ENCODE results near the gene PRM2. TPM values are rescaled to one million over a fixed set of nuclear protein-coding genes. Genes with fewer than 3 reads are reported as not detected.

Gene PRM2
- total and polyA plus RNA-seq, 8 donors = not detected

DNA sequence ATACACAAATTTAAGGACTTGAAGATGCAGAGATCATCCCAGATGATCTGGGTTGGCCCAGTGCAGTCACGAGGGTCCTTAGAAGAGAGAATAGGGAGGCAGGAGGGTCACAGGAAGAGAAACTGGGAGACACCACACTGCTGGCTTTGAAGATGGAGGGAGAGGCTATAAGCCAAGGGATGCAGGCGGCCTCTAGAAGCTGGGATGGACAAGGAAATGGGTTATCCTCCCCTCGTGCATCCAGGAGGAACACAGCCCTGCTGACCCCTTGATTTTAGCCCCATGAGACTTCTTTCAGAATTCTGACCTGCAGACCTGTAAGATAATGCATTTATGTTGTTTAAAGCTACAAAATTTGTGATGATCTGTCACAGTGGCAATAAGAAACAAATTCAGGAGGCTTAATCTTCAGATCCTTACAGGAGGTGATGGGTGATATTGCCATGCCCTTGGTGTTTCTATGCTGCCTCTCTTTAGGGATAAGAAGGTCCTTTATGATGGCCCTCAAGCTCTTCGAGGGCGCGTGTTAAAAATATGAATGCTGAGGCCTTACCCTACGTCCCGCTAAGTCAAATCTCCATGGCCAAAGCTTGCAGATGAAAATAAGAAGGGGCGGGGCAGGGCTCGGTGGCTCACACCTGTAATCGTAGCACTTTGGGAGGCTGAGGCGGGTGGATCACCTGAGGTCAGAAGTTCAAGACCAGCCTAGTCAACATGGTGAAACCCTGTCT, 1.5 kb upstream of the PRM2 start:
- Histone ChIP-seq H3K27me3 (no peaks in the 10 kb centered on the region), H3K9me3 (no peaks in the 10 kb centered on the region), H3K36me3 (no peaks in the 10 kb centered on the region), H3K27ac (no peak overlapping the region), H3K4me1 (peaks cover 0 to 4% of the 10 kb centered on the region in 2 donors), H3K4me3 (no peak overlapping the region)
- intact Hi-C loops (cut with DNase I) = no loop called here
- no peak for DNase-seq
- TF ChIP-seq, protein P1, sequence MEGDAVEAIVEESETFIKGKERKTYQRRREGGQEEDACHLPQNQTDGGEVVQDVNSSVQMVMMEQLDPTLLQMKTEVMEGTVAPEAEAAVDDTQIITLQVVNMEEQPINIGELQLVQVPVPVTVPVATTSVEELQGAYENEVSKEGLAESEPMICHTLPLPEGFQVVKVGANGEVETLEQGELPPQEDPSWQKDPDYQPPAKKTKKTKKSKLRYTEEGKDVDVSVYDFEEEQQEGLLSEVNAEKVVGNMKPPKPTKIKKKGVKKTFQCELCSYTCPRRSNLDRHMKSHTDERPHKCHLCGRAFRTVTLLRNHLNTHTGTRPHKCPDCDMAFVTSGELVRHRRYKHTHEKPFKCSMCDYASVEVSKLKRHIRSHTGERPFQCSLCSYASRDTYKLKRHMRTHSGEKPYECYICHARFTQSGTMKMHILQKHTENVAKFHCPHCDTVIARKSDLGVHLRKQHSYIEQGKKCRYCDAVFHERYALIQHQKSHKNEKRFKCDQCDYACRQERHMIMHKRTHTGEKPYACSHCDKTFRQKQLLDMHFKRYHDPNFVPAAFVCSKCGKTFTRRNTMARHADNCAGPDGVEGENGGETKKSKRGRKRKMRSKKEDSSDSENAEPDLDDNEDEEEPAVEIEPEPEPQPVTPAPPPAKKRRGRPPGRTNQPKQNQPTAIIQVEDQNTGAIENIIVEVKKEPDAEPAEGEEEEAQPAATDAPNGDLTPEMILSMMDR (IDR thresholded peaks at IDR 0.05) = no peak
- ATAC-seq = no peak

DNA sequence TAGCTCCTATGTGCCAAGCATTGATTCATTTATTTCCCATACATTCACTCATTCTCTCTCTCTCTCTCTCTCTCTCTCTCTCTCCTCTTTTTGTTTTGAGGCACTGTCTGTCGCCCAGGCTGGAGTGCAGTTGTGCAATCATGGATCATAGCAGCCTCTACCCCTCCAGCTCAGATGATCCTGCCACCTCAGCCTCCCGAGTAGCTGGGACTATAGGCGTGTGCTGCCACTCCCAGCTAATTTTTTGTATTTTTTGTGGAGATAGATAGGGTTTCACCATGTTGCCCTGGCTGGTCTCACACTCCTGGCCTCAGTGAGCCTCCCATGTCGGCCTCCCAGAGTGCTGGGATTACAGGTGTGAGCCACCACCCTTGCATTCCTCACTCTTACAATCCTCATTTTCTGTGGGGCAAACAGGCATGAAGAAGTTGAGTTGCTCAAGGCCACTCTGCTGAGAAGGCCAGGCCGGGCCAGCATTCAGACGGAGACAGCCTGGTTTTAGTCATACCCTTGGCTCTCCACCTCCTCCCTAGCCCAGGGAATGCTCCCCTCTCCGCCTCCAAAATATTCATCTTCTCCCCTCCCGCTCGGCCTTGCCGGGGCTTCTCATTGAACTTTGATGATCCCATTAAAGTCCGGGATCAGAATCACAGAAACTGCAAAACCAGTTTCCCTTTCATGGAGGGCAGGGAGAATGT, 765 bp upstream of the PRM2 start:
- no peak overlapping the region for H3K27ac ChIP-seq
- H3K36me3 ChIP-seq = no peaks in the 10 kb centered on the region
- H3K4me1 ChIP-seq = peaks cover 0 to 4% of the 10 kb centered on the region in 2 donors
- TF ChIP-seq, protein P1 (IDR thresholded peaks at IDR 0.05) = no peak
- H3K27me3 ChIP-seq = no peaks in the 10 kb centered on the region
- no peaks in the 10 kb centered on the region for H3K9me3 ChIP-seq
- ATAC-seq (no peak), DNase-seq (no peak)
- intact Hi-C loops (cut with DNase I) = no loop called here
- no peak overlapping the region for H3K4me3 ChIP-seq

DNA sequence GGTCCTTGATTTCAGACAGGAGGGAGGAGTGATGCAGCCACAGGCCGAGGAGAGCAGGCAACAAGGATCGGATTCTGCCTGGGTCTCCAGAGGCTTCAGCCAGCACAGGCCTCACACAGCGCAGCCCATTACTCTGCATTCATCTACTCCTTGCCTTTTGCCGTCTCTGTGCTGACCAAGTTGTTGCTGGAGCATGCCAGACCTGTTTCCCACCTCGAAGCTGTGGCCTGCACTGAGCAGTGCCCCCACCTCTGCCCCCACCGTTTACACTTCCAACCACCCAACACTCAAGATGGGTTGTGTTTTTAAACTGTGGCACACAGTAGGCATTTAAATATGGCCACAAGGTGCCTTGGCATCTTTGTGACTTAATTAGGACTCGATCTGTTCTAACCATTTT, 1.3 kb downstream of the PRM2 start:
- Histone ChIP-seq H3K27me3 (no peaks in the 10 kb centered on the region), H3K9me3 (no peaks in the 10 kb centered on the region), H3K4me3 (no peak overlapping the region), H3K27ac (no peak overlapping the region), H3K36me3 (no peaks in the 10 kb centered on the region), H3K4me1 (peaks cover 0 to 4% of the 10 kb centered on the region in 2 donors)
- intact Hi-C loops (cut with DNase I) = no loop called here
- no peak for DNase-seq
- no peak for ATAC-seq
- TF ChIP-seq, protein P1 (IDR thresholded peaks at IDR 0.05) = no peak

DNA sequence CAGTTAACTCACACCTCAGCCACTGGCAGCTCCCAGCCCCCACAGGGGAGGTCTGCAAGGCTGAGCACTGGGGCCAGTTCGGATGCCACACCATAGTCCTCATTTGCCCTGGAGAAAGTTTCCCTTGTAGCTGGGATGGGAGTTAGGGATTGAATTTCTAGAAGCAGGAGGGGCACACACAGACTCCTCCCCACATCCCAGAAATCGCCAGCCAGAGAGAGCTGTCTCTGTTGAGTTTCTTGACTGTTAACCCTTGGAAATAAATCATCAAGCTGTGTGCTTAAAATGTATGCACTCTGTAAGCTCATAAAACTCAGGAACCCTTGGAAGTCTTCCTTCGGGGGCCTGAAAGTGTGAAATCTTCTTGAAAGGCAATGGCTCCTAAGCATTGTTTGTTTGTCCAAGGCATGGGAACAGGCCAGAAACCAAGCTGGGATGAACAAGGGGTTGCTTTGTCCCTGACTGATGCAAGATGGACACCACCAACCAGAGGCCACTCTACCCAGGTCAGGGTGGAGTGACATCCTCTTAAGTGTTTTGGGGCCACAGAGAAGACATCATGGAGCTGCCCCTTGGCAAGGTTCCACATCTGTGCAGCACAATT, 2.5 kb downstream of the PRM2 start:
- no peak for ATAC-seq
- intact Hi-C loops (cut with DNase I) = no loop called here
- Histone ChIP-seq H3K27me3 (no peaks in the 10 kb centered on the region), H3K36me3 (no peaks in the 10 kb centered on the region), H3K4me1 (no peaks in the 10 kb centered on the region), H3K9me3 (no peaks in the 10 kb centered on the region), H3K4me3 (no peak overlapping the region), H3K27ac (no peak overlapping the region)
- no peak for DNase-seq
- TF ChIP-seq, protein P1 (IDR thresholded peaks at IDR 0.05) = no peak

All from left lung (tissue), 10 donors.